NCI-H510A (cell line): ENCODE results near the gene HHIP.

Source experiments
- DNase-seq: peaks from one replicate; lab custom pipeline; 2025; lab: John Stamatoyannopoulos, UW

Gene HHIP

GRCh38 chr4:144658015-144658567 lies 12.1 kb downstream of the HHIP start:
- DNase-seq = no peak

GRCh38 chr4:144658903-144659302 lies 12.9 kb downstream of the HHIP start:
- DNase-seq = no peak

- DNase-seq = no peak
These were observed 13.5 kb downstream of the HHIP start for GRCh38 chr4:144659447-144659846.

DNA sequence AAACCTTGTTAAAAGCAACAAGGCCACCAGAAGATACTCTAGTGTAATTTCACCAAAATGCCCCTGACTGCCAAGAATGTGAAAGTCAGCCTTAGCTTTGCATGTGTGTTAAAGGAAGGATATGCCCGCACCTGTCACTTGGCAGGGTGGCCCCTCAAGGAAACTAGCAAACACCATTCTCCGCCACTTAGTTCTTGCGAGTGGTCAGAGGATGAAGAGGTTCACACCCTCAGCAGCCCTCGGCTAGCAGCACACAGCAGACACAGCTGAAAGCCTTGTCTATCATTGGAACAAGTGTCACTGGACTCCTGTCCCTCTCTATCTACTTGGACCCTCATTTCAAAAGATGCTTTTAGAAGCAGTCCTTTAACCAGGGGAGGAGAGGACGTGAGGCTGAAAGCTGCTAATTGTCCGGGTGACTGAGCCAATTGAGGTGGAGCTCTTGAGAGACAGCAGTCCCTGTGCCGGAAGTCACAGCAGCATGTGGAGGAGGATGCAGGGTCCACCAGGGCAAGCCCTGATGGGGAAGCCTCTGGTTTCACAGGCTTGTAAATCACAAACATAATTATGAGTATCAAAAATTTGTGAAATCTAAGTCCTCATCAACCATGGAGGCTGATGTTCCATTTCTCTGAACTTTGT lies 18.0 kb downstream of the HHIP start:
- DNase-seq = no peak

- no peak for DNase-seq
These were observed 20.7 kb downstream of the HHIP start for GRCh38 chr4:144666539-144667175.

GRCh38 chr4:144667500-144667899 lies 21.5 kb downstream of the HHIP start:
- no peak for DNase-seq

- DNase-seq = no peak
These were observed 24.8 kb downstream of the HHIP start for GRCh38 chr4:144670776-144671175.

DNA sequence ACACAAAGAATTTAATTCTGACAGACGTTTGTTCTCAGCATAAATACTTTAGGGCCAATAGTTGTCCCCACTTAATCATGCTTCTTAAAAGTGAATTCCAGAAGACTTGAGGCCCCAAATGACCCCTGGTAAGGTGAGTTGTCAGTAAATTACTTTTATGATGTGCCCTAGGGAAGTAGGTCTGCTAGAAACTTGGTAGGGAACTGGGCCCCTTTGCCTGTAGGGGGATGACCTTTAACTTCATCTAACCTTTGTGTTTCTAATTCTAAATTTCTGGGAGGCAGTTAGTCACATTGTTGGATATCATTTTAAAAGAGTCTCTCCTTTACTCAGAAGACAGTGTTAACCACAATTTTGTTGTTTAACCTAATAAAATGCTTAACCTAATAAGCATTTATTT lies 28.8 kb downstream of the HHIP start:
- no peak for DNase-seq

GRCh38 chr4:144681806-144682205 lies 35.9 kb downstream of the HHIP start:
- DNase-seq = no peak

- no peak for DNase-seq
These were observed 37.6 kb downstream of the HHIP start for GRCh38 chr4:144683516-144683915.

DNA sequence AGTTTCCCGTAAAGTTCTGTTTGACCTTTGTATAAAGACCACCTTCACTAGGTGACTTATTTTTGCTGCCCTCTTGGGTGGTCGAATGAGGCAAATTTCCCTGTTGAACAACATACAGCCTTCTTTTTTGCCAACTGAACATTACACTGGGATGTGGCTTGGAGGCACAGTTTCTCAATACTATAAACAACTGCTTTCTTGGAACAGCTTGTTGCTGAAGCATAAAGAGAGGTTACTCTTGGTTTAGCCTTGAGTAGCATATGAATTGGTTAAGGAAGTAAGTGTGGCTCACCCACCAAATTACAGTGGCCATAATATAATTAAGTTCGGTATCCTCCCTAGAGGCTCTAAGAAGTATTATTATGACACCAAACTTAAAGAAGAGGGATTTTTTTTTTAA lies 40.0 kb downstream of the HHIP start:
- no peak for DNase-seq

GRCh38 chr4:144686921-144687320 lies 41.0 kb downstream of the HHIP start:
- DNase-seq = no peak

DNA sequence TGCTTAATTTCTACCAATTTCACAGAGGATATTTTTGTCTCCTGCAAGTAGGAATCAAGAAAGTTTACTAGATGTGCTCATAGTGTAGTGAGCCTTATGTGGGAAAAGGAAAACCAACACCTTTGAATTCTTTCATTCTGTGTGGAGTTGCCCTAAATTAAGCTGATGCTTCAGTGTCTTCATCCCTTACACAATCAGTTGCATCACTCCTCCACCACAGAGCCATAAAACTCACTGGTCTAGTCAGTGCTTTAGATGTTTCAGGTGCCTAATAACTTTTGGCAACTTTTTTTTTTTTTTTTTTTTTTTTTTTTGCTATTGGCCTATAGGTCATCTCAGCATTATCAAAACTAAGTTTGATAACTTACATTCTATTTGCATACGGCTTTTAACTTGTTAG lies 41.5 kb downstream of the HHIP start:
- DNase-seq = no peak

DNA sequence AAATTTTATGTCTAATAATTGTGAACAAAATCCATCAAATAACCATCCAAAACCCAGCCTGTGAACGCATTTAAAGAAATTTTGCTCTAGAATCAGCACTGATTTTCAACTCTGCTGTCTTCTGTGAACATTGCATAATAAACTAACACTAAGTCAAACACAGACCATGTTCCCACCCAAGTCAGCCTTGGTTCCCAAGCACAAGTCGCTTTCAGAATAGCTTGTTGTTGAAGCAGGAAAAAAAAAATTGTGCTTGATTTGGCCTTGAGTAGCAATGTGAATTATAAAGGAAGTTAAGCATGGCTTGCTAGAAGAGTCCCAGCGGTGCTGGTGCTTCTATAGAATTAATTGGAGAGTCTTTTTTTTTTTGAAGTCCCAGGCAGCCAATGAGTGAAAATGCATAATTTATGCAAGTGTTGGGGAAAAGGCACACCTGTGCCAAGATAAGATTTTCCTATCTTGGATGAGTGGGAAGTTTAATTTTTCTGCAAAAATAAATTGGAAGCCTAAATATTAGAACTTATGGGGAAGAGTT lies 42.1 kb downstream of the HHIP start:
- no peak for DNase-seq

- DNase-seq = no peak
These were observed 43.2 kb downstream of the HHIP start for GRCh38 chr4:144689125-144689524.

GRCh38 chr4:144695721-144696120 lies 49.8 kb downstream of the HHIP start:
- DNase-seq = no peak

DNA sequence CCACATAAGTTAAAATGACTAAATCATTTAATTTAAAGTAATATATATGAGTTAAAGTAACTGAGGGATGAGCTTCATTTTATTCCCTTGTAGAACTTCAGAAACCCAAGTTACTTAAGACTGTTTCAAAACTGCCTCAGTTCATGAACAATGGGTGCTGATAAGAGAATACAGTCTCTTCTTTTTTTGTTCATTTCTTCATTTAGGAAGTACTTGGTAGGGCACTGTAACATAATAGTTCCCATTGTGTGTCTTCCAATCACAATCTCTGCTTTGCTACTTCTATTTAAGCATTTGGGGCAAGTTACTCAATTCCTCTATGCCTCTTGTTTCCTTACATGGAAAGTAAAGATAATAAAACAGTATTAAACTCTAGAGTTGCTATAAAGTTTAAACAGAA lies 50.4 kb downstream of the HHIP start:
- DNase-seq = no peak

- DNase-seq = no peak
These were observed 53.6 kb downstream of the HHIP start for GRCh38 chr4:144699565-144699964.

DNA sequence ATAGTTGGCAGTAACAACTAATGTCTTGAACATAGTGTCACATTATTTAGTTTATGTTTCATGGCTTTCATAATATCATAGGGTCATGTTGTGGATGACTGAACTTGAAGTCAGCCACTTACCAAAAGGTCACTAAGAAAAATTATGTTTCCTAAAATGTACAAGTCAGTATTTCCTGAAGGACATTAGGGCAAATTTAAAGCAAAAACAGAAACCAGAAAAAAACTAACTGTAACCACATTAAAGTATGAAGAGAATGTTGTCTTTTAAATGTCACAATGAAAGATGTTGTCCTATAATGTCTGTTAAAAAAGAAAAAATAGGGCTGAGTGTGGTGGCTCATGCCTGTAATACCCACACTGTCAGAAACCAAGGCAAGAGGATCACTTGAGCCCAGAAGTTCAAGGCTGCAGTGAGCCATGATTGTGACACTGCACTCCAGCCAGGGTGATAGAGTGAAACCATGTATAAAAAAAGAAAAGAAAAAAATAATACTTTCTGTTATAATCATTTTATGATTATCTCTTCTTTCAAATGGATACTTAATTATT lies 55.8 kb downstream of the HHIP start:
- no peak for DNase-seq

DNA sequence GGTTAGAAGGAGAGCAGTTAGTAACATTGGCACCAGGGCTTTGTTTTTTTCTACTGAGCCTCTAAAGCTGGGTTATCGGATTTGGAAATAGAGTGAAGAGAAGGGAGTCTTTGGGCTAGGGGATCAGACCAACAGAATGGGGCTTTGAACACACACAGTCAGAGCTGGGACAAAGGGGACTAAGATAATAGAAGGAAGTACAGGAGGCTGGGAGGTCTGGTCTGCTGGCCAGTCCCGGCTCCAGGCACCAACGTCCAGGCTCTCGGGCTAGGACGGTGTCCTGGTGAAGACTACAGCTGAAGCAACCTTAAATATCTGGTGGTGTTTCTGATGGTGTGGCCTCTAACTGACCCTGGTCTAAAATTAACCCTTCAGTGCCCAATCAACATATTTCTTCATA lies 57.5 kb downstream of the HHIP start:
- no peak for DNase-seq

DNA sequence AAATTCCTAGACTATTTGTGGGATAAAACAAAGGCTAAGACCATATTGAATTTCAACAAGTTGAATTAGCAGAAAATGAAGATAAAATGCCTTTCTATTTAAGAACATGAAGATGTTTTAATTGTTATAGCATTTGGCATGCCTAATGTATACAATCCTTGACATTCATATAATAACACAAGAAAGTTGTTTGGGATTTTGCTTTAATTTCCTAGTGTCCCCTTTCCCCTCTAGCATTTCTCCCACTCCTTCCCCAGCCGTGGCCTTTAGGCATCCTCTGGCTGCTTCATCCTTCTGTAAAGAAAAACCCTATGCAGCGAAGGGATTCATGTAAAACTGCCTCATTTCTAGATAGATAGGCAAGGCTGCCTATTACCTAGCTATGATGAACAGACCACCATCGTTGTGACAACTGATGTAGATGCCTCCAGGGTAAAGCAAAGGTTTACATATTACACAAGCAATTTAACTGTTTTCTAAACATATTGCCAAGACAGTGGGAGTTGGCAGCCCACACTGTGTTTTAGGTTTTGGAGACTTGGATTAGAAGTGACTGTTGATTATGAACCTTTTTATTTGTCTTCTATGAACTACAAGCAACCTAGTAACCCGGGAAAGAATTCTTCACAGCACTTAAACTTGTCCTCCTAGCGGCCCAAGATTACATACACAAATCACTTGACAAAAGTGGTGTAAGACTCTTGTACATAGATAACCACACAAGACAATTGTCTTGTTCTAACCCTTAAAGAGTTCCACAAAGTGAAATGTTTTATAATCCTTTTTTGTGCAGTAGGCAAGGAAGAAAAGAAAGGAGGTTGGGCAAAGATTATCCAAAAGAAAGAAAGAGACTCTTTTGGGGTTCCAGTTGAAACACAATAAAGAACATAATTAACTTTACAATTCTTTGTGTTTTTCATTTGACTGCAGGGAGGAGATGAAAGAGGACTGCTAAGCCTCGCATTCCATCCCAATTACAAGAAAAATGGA lies 59.9 kb downstream of the HHIP start:
- DNase-seq = no peak

DNA sequence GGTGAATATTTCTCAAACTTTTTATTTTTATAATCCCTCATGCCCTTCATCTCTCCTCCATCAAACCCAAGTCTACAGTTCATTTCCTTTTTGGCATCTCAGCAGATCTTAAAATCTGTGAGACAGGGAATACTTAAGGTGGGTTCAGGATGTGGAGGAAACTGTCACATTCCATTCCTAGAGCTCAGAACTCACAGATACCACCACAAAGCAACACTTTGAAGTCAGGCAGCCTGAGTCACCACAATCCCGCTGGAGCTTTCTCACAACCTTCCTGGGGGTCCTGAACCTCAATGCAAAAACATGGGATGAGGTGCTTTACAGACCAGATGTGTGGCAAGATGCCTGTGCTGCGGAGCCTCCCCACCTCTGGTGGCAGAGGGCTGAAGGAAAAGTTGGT lies 63.2 kb downstream of the HHIP start:
- no peak for DNase-seq
